Colonic mucosa (tissue), 4 donors: ENCODE measurements around the gene CSTA. TPM values are rescaled to one million over a fixed set of nuclear protein-coding genes. Genes with fewer than 3 reads are reported as not detected.
A peak's percentile ranks its signal among the peaks of the same experiment; 100 is the strongest.

Experiments
- DNase-seq: peaks from one replicate; pipeline ENCODE4 v3.0.0-alpha.2; 2020
- H3K27ac ChIP-seq: fragments of 200-600 bp; one replicate; pipeline ENCODE4 v1.8.0; 2021
- H3K27me3 ChIP-seq: fragments of 200-600 bp; one replicate; pipeline ENCODE4 v1.8.0; 2021
- H3K36me3 ChIP-seq: fragments of 200-600 bp; one replicate; pipeline ENCODE4 v1.8.0; 2021
- H3K4me1 ChIP-seq: fragments of 200-600 bp; one replicate; pipeline ENCODE4 v1.8.0; 2021; ENCODE audit warnings: mild to moderate bottlenecking
- H3K4me3 ChIP-seq: fragments of 200-600 bp; one replicate; pipeline ENCODE4 v1.8.0; 2021
- H3K9ac ChIP-seq, 2 donors: one replicate each; pipeline ENCODE4 v1.7.0; 2013; ENCODE audit warnings: control low read depth in 2 of 2, low read depth in 2 of 2, low read length in 2 of 2
- H3K9me3 ChIP-seq: fragments of 200-600 bp; one replicate; pipeline ENCODE4 v1.8.0; 2021
- CTCF ChIP-seq: fragments of 200-600 bp; IDR thresholded peaks from one replicate; pipeline ENCODE4 v1.8.0; 2022; ENCODE audit warnings: antibody characterized with exemption, mild to moderate bottlenecking
- intact Hi-C: fragments of 100-400 bp; cut with DNase I; formaldehyde crosslinking; loops from one replicate; pipeline ENCODE4 v1.14.1; 2022
- total RNA-seq, 2 donors: library from RNA; stranded (reverse); fragmentation: NEBNext Ultra II Directional in 1 of 2; extraction: Animal tissue kit (Norgen Biotek cat#: 25700) in 1 of 2; gene quantifications; one replicate each; pipeline ENCODE4 v1.2.1, GENCODE V29; 2021
- donor health status: healthy.
- donor health status: DM: no; HTN: no; CAD: no.
- donor health status: DM: no; HTN: no; CAD: no.

The CSTA gene
- total RNA-seq = 1 to 10 TPM in 1 of 2 donors, not detected in 1; 1.2 TPM

- Histone ChIP-seq H3K27me3 (no peaks in the 10 kb centered on the region), H3K4me1 (no peaks in the 10 kb centered on the region), H3K9ac (no peak within 1 kb of the TSS), H3K9me3 (no peaks in the 10 kb centered on the region), H3K27ac (no peak within 1 kb of the TSS), H3K4me3 (peak within 1 kb of the TSS; percentile 0), H3K36me3 (no peaks in the 10 kb centered on the region)
- DNase-seq = no peak
- no peak for TF ChIP-seq CTCF
- intact Hi-C loops = no loop called here
Measured at GRCh38 chr3:122324871-122325323, at the start of gene CSTA. TSS of gene CSTA (plus strand) at chr3:122325248. CDS start at chr3:122325293, 45 bp downstream.

- no peak for DNase-seq
- Histone ChIP-seq H3K27me3 (no peaks in the 10 kb centered on the region), H3K9me3 (no peaks in the 10 kb centered on the region), H3K4me3 (no peak overlapping the region), H3K36me3 (no peaks in the 10 kb centered on the region), H3K27ac (no peak overlapping the region), H3K4me1 (no peaks in the 10 kb centered on the region), H3K9ac (no peak overlapping the region)
- intact Hi-C loops = no loop called here
- TF ChIP-seq CTCF = no peak
Measured at GRCh38 chr3:122281891-122282290, 43.2 kb upstream of the CSTA start.

- DNase-seq = no peak
- no peak for TF ChIP-seq CTCF
- Histone ChIP-seq H3K27ac (no peak overlapping the region), H3K4me3 (no peak overlapping the region), H3K27me3 (no peaks in the 10 kb centered on the region), H3K9me3 (no peaks in the 10 kb centered on the region), H3K36me3 (no peaks in the 10 kb centered on the region), H3K4me1 (no peaks in the 10 kb centered on the region), H3K9ac (no peak overlapping the region)
- intact Hi-C loops = no loop called here
Measured at GRCh38 chr3:122283796-122284445, 41.1 kb upstream of the CSTA start.

- H3K27ac ChIP-seq = no peak overlapping the region
- H3K4me1 ChIP-seq = no peaks in the 10 kb centered on the region
- no peak for DNase-seq
- no peak overlapping the region for H3K9ac ChIP-seq
- no peaks in the 10 kb centered on the region for H3K36me3 ChIP-seq
- H3K4me3 ChIP-seq = no peak overlapping the region
- no peaks in the 10 kb centered on the region for H3K9me3 ChIP-seq
- no peaks in the 10 kb centered on the region for H3K27me3 ChIP-seq
- intact Hi-C loops = no loop called here
- TF ChIP-seq CTCF = no peak
Measured at GRCh38 chr3:122284486-122284885, 40.6 kb upstream of the CSTA start.

- no peak for TF ChIP-seq CTCF
- no peaks in the 10 kb centered on the region for H3K4me1 ChIP-seq
- H3K27ac ChIP-seq = no peak overlapping the region
- no peak overlapping the region for H3K9ac ChIP-seq
- intact Hi-C loops = no loop called here
- no peak for DNase-seq
- H3K9me3 ChIP-seq = no peaks in the 10 kb centered on the region
- no peaks in the 10 kb centered on the region for H3K27me3 ChIP-seq
- H3K4me3 ChIP-seq = no peak overlapping the region
- H3K36me3 ChIP-seq = no peaks in the 10 kb centered on the region
Measured at GRCh38 chr3:122294359-122294758, 30.7 kb upstream of the CSTA start.
